Measurements from ENCODE around the gene SYT13.
A peak's percentile ranks its signal among the peaks of the same experiment; 100 is the strongest.

Gene SYT13

DNA sequence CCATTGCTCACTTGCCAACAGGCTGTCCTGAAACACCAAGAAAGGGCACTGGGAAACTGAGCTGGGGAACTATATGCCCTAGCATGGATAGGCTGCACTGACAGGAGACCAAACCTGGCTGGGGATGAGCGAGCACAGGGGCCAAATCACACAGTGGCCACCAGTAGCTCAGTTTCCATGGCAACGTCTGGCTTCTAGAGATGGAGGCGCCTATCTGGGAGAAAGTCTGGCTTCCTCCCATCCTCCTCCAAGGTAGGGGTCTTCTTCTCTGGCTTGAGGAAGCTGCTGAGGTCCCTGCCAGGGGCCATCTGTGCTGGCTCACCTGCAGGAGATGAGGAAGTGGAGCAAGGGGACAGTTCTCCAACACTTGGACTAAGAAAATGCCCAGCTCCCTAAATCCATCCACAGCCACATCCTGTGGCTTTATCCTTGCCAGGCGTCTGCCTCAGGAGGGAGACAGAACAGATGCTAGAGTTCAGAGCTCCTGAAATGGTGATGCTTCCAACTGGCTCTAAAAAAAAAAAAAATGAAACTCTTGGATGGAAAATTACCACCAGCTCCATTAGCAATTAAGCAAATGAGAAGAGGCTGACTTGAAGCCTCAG lies 48.3 kb downstream of the SYT13 start:
- no peak for TF ChIP-seq CREB1 (IDR thresholded peaks at IDR 0.05; ENCODE audit: low read depth)

- no peak for TF ChIP-seq EGR1 (IDR thresholded peaks at IDR 0.05)
- TF ChIP-seq TCF12 (IDR thresholded peaks at IDR 0.05; ENCODE audit: low read depth) = no peak
- TF ChIP-seq RAD21 (IDR thresholded peaks at IDR 0.05; ENCODE audit: low read depth) = no peak
- TF ChIP-seq TEAD4 (IDR thresholded peaks at IDR 0.05) = no peak
- TF ChIP-seq CREB1 (IDR thresholded peaks at IDR 0.05; ENCODE audit: low read depth) = no peak
- no peak for TF ChIP-seq YY1 (IDR thresholded peaks at IDR 0.05; ENCODE audit: low read depth)
These were observed 51.7 kb downstream of the SYT13 start for GRCh38 chr11:45234306-45235006.

GRCh38 chr11:45233804-45234170 lies 52.4 kb downstream of the SYT13 start:
- no peak for TF ChIP-seq CEBPB (IDR thresholded peaks at IDR 0.05)
- no peak for TF ChIP-seq YY1 (IDR thresholded peaks at IDR 0.05; ENCODE audit: low read depth)
- TF ChIP-seq, protein P1, sequence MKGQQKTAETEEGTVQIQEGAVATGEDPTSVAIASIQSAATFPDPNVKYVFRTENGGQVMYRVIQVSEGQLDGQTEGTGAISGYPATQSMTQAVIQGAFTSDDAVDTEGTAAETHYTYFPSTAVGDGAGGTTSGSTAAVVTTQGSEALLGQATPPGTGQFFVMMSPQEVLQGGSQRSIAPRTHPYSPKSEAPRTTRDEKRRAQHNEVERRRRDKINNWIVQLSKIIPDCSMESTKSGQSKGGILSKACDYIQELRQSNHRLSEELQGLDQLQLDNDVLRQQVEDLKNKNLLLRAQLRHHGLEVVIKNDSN (IDR thresholded peaks at IDR 0.05) = no peak
- no peak for TF ChIP-seq TCF12 (IDR thresholded peaks at IDR 0.05; ENCODE audit: low read depth)
- TF ChIP-seq NFIC (IDR thresholded peaks at IDR 0.05) = no peak
- no peak for TF ChIP-seq RAD21 (IDR thresholded peaks at IDR 0.05; ENCODE audit: low read depth)
- TF ChIP-seq FOXM1 (IDR thresholded peaks at IDR 0.05; ENCODE audit: borderline replicate concordance, low read depth) = no peak
- TF ChIP-seq CREB1 (IDR thresholded peaks at IDR 0.05; ENCODE audit: low read depth) = no peak
- no peak for TF ChIP-seq TAF1 (IDR thresholded peaks at IDR 0.05; ENCODE audit: low read depth)

GRCh38 chr11:45233121-45233803 lies 52.9 kb downstream of the SYT13 start:
- TF ChIP-seq CEBPB (IDR thresholded peaks at IDR 0.05) (no peak), TEAD4 (IDR thresholded peaks at IDR 0.05) (no peak), RAD21 (IDR thresholded peaks at IDR 0.05; ENCODE audit: low read depth) (peak; percentile 68)

DNA sequence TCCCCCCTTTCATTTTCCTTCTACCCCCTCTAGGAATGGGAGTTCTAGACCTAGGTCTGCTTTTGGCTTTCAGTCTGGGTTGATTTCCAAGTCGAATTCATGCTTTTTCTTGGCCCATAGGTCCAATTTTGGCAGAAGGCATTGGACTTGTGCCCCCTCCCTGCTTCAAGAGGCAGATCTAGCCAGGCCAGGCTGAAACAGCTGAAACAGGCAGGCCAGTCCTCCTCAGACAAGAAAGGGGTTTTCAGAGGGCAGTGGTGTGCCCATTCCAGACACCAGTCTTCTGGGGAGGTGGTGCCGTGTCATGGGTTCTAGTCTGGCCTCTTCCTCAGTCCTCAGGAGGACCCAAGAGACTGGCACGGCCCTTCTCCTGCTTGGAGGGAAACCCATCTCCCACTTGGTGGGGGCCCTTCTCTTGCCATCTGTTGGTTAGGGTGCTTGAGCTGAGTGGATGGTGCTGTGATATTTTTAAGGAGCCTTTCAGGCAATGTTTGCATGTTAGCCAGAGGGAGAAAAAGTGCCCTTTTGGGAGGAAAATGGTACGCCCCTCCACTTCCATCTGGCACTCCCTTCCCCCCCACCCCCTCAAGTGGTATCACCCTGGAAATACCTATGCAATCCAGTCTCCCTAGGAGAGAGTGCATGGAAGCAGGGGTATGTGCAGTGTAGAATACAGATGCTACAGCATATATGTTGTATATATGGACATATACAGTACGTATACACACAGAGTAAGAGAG lies 53.6 kb downstream of the SYT13 start:
- TF ChIP-seq EGR1 (IDR thresholded peaks at IDR 0.05) (no peak), TCF12 (IDR thresholded peaks at IDR 0.05; ENCODE audit: low read depth) (no peak), CEBPB (IDR thresholded peaks at IDR 0.05) (no peak), REST (IDR thresholded peaks at IDR 0.05; ENCODE audit: low read depth) (no peak), YY1 (IDR thresholded peaks at IDR 0.05; ENCODE audit: low read depth) (no peak), NFIC (IDR thresholded peaks at IDR 0.05) (no peak), CREB1 (IDR thresholded peaks at IDR 0.05; ENCODE audit: low read depth) (no peak), FOXM1 (IDR thresholded peaks at IDR 0.05; ENCODE audit: borderline replicate concordance, low read depth) (no peak), TEAD4 (IDR thresholded peaks at IDR 0.05) (no peak), TAF1 (IDR thresholded peaks at IDR 0.05; ENCODE audit: low read depth) (no peak), RAD21 (IDR thresholded peaks at IDR 0.05; ENCODE audit: low read depth) (no peak)
- TF ChIP-seq, protein P2, sequence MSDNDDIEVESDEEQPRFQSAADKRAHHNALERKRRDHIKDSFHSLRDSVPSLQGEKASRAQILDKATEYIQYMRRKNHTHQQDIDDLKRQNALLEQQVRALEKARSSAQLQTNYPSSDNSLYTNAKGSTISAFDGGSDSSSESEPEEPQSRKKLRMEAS (IDR thresholded peaks at IDR 0.05) = no peak
- TF ChIP-seq, protein P1 (IDR thresholded peaks at IDR 0.05) = no peak

GRCh38 chr11:45229401-45230020 lies 56.6 kb downstream of the SYT13 start:
- TF ChIP-seq TCF12 (IDR thresholded peaks at IDR 0.05; ENCODE audit: low read depth) (no peak), REST (IDR thresholded peaks at IDR 0.05; ENCODE audit: low read depth) (no peak), FOXM1 (IDR thresholded peaks at IDR 0.05; ENCODE audit: borderline replicate concordance, low read depth) (no peak), EP300 (IDR thresholded peaks at IDR 0.05; ENCODE audit: borderline replicate concordance) (no peak), TEAD4 (IDR thresholded peaks at IDR 0.05) (no peak), EGR1 (IDR thresholded peaks at IDR 0.05) (no peak), YY1 (IDR thresholded peaks at IDR 0.05; ENCODE audit: low read depth) (no peak), ZBTB7A (IDR thresholded peaks at IDR 0.05; ENCODE audit: low read depth) (no peak), RAD21 (IDR thresholded peaks at IDR 0.05; ENCODE audit: low read depth) (no peak), NFIC (IDR thresholded peaks at IDR 0.05) (no peak), TAF1 (IDR thresholded peaks at IDR 0.05; ENCODE audit: low read depth) (no peak)
- TF ChIP-seq, protein P2 (IDR thresholded peaks at IDR 0.05) = no peak
- TF ChIP-seq, protein P1 (IDR thresholded peaks at IDR 0.05) = no peak

Measured in Ishikawa (cell line).